GM12891 (cell line): ENCODE results near the gene TMEM185B.
A peak's percentile ranks its signal among the peaks of the same experiment; 100 is the strongest.
"Not testable (repeated sequence)": the region's sequence is repeated elsewhere in the genome, so short reads cannot be mapped to it uniquely, and the experiment has no call there.

Experiments
- DNase-seq: peaks from one replicate; pipeline ENCODE4 v3.0.0; 2011; ENCODE audit warnings: low spot score; ENCODE audit not compliant: insufficient read length
- FAIRE-seq: peaks from 2 replicates; lab custom pipeline; 2011; peaks lifted over from hg19 to GRCh38; lab: Jason Lieb, UNC
- PAX5 ChIP-seq: IDR thresholded peaks from 2 replicates; pipeline ENCODE4 v1.6.1; 2011; ENCODE audit warnings: low read length, moderate library complexity, mild to moderate bottlenecking; ENCODE audit not compliant: insufficient read depth, severe bottlenecking
- POLR2A ChIP-seq: IDR thresholded peaks from 2 replicates; pipeline ENCODE4 v1.6.1; 2011; ENCODE audit warnings: low read depth, low read length, control low read depth
- POLR2AphosphoS5 ChIP-seq: IDR thresholded peaks from 2 replicates; pipeline ENCODE4 v1.6.1; 2011; ENCODE audit warnings: low read depth, low read length, control low read depth
- POU2F2 ChIP-seq: IDR thresholded peaks from 2 replicates; pipeline ENCODE4 v1.6.1; 2011; ENCODE audit warnings: low read depth, mild to moderate bottlenecking, control low read depth, low read length, moderate library complexity
- SPI1 ChIP-seq: IDR thresholded peaks from 2 replicates; pipeline ENCODE4 v1.6.1; 2011; ENCODE audit warnings: low read depth, low read length, control low read depth
- TAF1 ChIP-seq: IDR thresholded peaks from 2 replicates; pipeline ENCODE4 v1.6.1; 2011; ENCODE audit warnings: low read depth, low read length, control low read depth

TMEM185B gene

GRCh38 chr2:120240901-120241429, 17.8 kb upstream of the TMEM185B start:
- TF ChIP-seq POLR2A (no peak), POLR2AphosphoS5 (no peak), SPI1 (no peak), POU2F2 (no peak), TAF1 (no peak), PAX5 (no peak)
- no peak for DNase-seq
- no peak for FAIRE-seq

GRCh38 chr2:120239488-120240287, 16.5 kb upstream of the TMEM185B start:
- TF ChIP-seq POU2F2 (no peak), POLR2A (no peak), PAX5 (no peak), POLR2AphosphoS5 (no peak), TAF1 (no peak), SPI1 (no peak)
- no peak for FAIRE-seq
- no peak for DNase-seq

- no peak for TF ChIP-seq POLR2AphosphoS5
- TF ChIP-seq TAF1, result no peak
- no peak for TF ChIP-seq POU2F2
- no peak for TF ChIP-seq SPI1
- no peak for TF ChIP-seq PAX5
- TF ChIP-seq POLR2A, result no peak
- no peak for DNase-seq
- no peak for FAIRE-seq
Observed at GRCh38 chr2:120238728-120239487, 15.7 kb upstream of the TMEM185B start.

GRCh38 chr2:120237491-120237902, 14.3 kb upstream of the TMEM185B start:
- FAIRE-seq, result no peak
- TF ChIP-seq SPI1 (no peak), POLR2AphosphoS5 (no peak), POLR2A (no peak), PAX5 (no peak), POU2F2 (no peak), TAF1 (no peak)
- DNase-seq, result no peak

GRCh38 chr2:120236791-120237190, 13.6 kb upstream of the TMEM185B start:
- DNase-seq, result no peak
- TF ChIP-seq POLR2AphosphoS5 (no peak), TAF1 (no peak), SPI1 (no peak), PAX5 (no peak), POU2F2 (no peak), POLR2A (no peak)
- FAIRE-seq, result no peak

GRCh38 chr2:120236316-120236715, 13.1 kb upstream of the TMEM185B start:
- TF ChIP-seq POLR2AphosphoS5 (no peak), TAF1 (no peak), SPI1 (no peak), POLR2A (no peak)
- no peak for FAIRE-seq
- no peak for DNase-seq

GRCh38 chr2:120235681-120236080, 12.5 kb upstream of the TMEM185B start:
- FAIRE-seq (no peak), DNase-seq (no peak)
- TF ChIP-seq SPI1 (no peak), PAX5 (no peak), POLR2AphosphoS5 (no peak), POU2F2 (no peak), TAF1 (no peak), POLR2A (no peak)

GRCh38 chr2:120235158-120235557, 12.0 kb upstream of the TMEM185B start:
- DNase-seq, FAIRE-seq: not testable (repeated sequence)

GRCh38 chr2:120233292-120233691, 10.1 kb upstream of the TMEM185B start:
- DNase-seq, result no peak
- TF ChIP-seq POLR2A, result no peak
- TF ChIP-seq POLR2AphosphoS5, result no peak
- TF ChIP-seq POU2F2, result no peak
- no peak for TF ChIP-seq PAX5
- no peak for TF ChIP-seq TAF1
- TF ChIP-seq SPI1, result no peak
- FAIRE-seq, result peak; percentile 58
